GM13977 (cell line): Measurements from ENCODE around the gene FFAR4.

Source experiments
- DNase-seq: peaks from one replicate; pipeline ENCODE4 v3.0.0; 2012; ENCODE audit warnings: low spot score
- CTCF ChIP-seq: IDR thresholded peaks from 2 replicates; pipeline ENCODE4 v1.5.1; 2012; ENCODE audit warnings: mild to moderate bottlenecking, control low read depth; ENCODE audit not compliant: insufficient read depth; ENCODE audit errors: extremely low read depth, missing control alignments
- in situ Hi-C: fragments of 300-500 bp; cut with MboI; formaldehyde crosslinking; loops from one replicate; pipeline ENCODE4 v1.12.0; 2022; ENCODE audit warnings: low sequenced_read_pairs, low pct_unique_long_range_greater_than_20kb, mixed read lengths, inconsistent platforms; ENCODE audit not compliant: unreplicated experiment

Gene FFAR4

DNA sequence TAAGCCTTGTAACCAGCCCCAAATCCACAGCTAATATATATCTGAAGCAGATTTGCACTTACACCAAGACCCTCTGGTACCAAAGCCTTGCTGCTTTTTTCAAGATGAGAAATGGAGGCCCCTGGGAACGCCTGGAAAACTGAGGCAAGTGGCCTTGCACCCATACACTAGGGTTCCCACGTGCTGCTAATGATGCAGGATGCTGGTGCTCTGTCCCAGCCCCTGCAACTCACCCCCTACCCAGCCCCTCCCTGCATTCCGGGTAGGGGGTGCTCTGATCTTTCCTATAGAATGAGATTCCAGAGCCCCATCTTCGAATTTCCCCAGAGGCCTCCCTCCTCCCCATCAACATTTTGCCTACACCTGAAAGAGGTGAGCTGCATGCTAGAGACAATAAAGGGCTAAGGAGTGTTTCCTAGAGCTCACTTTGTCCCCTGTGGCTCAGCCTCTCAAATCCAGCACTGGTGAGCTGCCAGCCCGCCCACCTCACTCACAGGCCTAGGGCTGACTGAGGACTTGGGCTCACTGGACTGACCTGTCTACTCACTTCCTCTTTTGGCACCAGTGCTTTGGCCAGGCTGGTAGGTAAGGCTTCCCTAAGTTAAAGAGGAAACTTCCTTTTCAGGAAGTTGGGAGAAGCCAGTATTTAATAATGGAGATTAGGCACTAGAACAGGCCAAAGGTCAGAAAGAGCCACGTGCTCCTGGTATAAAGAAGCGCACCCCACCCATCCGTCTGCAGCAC lies 24.8 kb downstream of the FFAR4 start:
- DNase-seq, result no peak
- in situ Hi-C loops, result no loop called here
- TF ChIP-seq CTCF, result no peak

DNA sequence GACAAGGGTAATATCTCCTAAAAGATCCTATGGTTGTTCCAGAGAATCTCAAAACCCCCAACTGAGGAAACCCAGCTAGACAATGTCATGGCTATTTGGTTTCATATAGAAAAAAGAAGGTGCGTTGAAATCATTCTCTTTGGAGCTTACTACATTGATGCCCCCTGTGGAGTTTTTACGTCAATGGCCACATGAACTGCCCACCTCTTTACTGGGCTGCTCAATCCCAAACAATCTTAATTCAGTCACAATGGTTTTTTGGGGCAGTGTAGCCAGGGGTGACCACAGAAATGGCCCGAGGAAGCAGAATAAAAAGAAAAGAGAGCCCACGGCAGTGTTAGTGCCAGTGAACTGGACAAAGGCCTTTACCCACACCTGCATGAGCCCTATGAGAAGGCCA lies 26.8 kb downstream of the FFAR4 start:
- in situ Hi-C loops, result no loop called here
- DNase-seq, result no peak
- no peak for TF ChIP-seq CTCF

DNA sequence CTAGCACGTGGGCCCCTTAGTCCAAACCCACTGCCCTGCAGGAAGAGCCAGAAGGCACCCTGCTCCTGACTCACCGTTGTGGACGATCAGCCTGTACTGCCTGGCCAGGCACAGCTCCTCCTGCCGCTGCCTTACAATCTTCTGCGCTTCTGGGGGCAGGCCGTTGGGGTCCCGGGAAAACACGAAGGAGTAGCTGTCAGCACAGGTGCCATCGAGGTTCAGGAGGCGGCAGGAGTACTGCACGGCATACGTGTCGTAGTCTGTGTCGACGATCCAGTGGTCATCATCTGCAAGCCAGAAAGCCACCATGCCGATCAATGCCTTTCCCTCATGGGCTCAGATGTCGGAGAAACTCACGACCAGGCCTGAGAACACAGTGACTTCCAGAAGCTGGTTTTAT lies 27.3 kb downstream of the FFAR4 start:
- DNase-seq, result no peak
- no peak for TF ChIP-seq CTCF
- in situ Hi-C loops, result no loop called here

GRCh38 chr10:93594518-93594917 lies 28.1 kb downstream of the FFAR4 start:
- in situ Hi-C loops, result no loop called here
- TF ChIP-seq CTCF, result no peak
- DNase-seq, result no peak

GRCh38 chr10:93595378-93596161 lies 29.1 kb downstream of the FFAR4 start:
- DNase-seq, result no peak
- in situ Hi-C loops, result no loop called here
- no peak for TF ChIP-seq CTCF

GRCh38 chr10:93596539-93596938 lies 30.1 kb downstream of the FFAR4 start:
- no peak for DNase-seq
- TF ChIP-seq CTCF, result peak; percentile 12
- in situ Hi-C loops, result no loop called here
